Left kidney (tissue), 2 donors: ENCODE measurements around the gene ADIPOR2. TPM values are rescaled to one million over a fixed set of nuclear protein-coding genes. Genes with fewer than 3 reads are reported as not detected.
"Not testable (repeated sequence)": the region's sequence is repeated elsewhere in the genome, so short reads cannot be mapped to it uniquely, and the experiment has no call there.

Experiments
- DNase-seq: peaks from one replicate; pipeline ENCODE4 v3.0.0-alpha.2; 2013
- polyA plus RNA-seq: library from polyadenylated mRNA; unstranded; fragments of 120-200 nt; gene quantifications from one replicate; pipeline ENCODE4 v1.2.1, GENCODE V29; 2013; ENCODE audit not compliant: insufficient read length

Gene ADIPOR2
- polyA plus RNA-seq, 1 donor: 49.2 TPM

GRCh38 chr12:1662761-1663439 is 28.0 kb upstream of the ADIPOR2 start:
- DNase-seq: peak; percentile 49

DNA sequence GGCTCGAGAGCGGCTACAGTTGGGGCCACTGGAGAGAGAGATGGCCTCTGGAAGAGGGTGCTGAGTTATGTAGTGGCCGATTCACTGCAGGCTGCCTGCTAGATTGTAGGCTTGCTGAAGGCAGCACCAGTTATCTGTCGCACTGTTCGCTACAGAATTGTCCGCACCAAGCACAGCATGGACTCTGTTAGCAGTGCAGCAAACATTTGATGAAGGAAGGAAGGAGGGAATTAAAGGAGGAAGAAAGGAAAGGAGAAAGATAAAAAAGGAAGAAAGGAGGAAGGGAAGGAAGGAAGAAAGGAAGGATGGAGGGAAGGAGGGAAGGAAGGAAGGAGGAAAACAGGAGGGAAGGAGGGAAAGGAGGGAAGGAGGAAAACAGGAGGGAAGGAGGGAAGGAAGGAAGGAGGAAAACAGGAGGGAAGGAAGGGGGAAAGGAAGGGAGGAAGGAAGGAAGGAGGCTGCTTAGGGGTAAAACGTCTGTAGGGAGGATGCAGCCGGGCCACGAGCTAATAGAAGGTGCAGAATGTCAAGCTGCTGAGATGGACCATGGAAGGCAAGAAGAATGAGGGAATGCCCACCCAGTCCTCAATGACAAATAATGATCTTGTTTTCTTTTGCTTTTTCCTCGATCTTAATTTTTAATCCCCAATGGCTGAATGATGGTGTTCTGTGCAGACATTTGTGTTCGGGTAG is 27.3 kb upstream of the ADIPOR2 start:
- no peak for DNase-seq

- DNase-seq: no peak
These were observed 25.5 kb upstream of the ADIPOR2 start for GRCh38 chr12:1665366-1665765.

- DNase-seq: no peak
These were observed 24.7 kb upstream of the ADIPOR2 start for GRCh38 chr12:1666215-1666614.

DNA sequence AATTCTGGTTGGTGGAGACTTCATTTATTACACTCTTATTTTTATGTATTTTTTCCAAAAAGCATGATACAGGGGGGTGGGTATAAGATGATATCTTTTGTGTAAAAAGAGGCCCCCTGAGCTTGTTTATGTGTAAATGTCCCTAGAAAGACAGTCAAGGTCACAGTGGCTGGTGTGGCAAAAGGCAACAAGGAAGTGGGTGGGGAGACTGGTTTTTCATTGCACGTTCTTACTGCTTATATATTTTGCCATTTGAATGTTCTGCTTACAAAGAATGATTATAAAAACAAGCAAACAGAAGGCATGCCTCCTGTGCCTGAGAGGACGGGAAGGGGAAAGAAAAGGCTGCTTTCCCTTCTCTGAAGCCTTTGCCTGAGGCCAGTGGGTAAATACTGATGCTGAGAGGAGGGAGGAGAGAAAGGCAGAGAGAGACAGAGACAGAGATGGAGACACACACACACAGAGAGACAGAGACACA is 24.1 kb upstream of the ADIPOR2 start:
- DNase-seq: no peak

GRCh38 chr12:1668833-1669543 is 21.9 kb upstream of the ADIPOR2 start:
- no peak for DNase-seq

DNA sequence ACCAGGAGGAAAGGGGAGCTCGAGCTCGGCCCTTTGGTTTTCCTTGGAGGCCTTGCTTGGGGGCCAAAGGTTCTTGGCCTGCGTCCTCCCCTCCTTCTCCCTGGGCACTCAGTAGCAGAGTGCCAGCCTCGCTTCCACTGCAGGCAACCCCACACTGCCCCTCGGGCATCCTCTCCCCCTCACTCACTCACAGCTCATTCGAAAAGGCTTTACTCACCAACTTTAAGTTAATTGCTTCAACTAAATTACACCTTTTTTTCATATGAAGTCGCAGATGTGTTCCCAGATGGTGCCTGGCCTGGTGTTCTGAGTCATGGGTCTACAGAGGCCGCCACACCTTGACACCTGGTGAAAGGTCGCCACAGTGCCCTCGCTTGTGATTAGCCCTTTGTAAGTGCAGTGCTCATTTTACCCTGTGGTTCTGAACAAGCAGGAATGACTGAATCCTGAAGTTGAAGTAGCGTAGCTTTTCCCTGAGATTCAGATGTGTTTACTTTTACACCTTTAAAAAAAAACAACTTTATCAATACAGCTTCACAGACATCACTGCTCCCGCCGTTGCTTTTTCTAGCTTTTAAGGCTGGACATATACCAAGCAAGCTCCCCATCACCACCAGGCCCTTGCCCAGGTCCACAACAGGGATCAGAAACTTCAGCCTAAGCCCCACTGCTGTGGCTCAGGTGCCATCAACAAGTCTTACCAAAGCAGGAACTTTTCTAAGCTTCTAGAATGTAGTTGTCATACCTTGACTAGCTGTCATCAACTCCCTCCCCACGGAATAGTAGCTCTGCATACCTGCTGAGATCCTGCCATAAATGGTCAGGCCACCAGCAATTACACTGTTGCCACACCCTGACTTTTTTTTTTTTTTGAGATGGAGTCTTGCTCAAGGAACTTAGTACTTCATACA is 20.3 kb upstream of the ADIPOR2 start:
- no peak for DNase-seq

DNA sequence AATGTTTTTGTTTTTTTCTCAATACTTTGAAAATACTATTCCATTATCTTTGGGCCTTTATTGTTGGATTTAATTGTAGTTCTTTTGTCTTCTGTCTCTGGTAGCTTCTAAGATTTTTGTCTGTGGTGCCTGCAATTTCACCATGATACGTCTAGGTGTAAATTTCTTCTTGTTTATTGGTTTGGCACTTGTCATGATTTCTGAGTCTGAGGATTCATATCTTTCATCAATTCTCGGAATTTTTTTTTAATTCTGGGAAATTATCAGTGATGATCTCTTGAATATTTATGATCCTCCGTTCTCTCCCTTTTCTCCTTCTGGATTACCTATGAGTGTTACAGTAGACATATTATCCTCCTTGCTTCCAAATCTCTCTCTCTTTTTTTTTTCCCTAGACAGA is 14.8 kb upstream of the ADIPOR2 start:
- DNase-seq: no peak

GRCh38 chr12:1680804-1681492 is 9.9 kb upstream of the ADIPOR2 start:
- DNase-seq: no peak

DNA sequence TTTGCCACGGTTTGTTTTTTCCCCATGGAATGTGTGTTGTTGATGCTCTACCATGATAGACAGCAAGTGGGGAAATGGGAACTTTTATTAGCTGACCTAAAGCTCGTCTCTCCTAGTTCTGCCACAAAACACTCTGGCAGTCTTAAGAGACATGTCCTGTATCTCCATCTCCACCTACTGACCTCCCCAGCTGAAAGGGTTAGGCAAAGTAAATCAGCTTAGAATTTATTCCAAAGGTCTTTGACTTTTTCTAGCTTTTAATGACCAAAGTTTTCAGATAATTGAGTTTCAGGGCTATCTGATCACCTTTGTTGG is 9.4 kb upstream of the ADIPOR2 start:
- DNase-seq: no peak

DNA sequence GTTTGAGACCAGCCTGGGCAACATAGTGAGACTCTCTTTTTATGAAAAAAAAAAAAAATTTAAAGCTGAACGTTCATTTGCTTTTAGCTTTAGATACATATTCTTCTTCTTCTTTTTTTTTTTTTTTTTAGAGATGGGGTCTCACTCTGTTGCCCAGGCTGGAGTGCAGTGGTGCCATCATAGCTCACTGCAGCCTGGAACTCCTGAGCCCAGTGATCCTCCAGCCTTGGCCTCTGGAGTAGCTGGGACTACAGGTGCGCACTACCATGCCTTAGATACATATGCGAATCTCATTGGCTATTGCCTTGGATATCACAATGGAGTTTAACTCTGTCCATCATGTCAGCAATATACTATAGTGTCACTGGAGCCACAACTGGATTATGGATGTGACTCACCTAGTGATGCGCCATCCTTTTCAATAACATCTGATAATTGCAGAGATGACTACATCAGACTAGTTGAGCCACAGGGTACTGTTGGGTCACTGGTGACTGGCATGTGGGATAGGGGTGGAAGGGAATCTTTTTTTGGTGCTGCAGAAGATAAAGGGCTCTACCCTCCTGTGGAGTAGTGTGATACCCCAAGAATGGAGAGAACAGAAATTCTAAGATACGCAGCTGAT is 2.7 kb upstream of the ADIPOR2 start:
- DNase-seq: no peak

DNA sequence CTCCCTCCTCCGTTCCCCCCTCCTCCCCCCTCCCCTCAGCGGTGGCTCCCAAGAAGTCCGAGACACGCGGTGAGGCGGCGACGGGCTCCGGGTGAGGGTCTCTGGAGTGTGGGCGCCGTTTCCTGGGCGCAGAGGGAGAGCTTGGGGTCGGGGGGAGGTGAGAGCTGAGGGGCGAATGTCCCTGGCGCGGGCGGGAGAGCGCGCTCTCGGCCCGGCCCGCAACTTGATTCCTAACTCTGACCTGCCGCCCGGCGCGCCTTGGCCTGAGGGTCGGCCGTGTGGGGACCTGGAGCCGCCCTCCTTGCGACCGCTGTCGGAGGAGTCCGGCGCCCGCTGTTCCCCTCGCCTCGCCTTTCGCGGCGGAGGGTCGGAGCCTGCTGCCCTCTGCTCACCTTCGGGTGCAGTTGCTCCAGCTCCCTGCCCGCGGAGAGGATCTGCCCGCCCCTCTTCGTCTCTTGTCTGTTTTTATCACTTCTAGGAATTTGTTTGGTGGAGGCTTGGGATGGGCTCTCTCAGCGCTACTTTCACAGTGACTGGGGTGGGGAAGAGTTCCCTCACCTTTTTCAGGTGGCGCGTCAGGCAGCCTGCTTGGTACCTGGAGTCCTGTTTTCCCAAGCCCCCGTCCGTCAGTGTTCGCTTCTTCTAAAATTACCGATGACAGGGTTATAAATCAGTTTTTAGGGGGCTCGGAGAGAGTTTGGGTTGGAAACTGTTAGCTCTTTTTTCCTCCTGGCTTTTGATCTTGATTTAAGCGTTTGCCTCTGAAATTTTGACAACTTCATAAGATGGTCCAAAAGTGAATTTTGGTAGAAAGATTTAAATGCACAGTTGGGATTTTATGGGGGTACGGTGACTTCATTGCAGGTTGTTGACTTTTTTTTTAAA is 495 bp downstream of the ADIPOR2 start:
- DNase-seq: peak; percentile 59

DNA sequence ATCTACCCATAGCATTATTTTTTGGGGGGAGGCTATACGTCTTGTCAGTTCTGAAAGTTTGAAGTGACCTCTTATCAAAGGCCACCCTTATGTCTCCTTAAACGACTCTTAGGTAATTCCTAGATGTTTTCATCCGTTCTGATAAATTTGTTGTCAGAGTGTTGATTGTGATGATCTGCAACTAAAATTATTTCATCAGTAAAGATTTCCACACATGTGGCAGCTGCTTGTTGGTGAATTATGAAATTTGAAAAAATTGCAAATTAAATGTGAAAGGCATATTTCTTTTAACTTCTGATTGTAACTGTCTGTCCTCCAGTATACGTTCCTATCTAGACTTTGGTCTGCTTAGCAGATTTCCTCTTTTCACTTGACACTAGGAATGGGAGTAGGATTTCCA is 1.4 kb downstream of the ADIPOR2 start:
- no peak for DNase-seq

DNA sequence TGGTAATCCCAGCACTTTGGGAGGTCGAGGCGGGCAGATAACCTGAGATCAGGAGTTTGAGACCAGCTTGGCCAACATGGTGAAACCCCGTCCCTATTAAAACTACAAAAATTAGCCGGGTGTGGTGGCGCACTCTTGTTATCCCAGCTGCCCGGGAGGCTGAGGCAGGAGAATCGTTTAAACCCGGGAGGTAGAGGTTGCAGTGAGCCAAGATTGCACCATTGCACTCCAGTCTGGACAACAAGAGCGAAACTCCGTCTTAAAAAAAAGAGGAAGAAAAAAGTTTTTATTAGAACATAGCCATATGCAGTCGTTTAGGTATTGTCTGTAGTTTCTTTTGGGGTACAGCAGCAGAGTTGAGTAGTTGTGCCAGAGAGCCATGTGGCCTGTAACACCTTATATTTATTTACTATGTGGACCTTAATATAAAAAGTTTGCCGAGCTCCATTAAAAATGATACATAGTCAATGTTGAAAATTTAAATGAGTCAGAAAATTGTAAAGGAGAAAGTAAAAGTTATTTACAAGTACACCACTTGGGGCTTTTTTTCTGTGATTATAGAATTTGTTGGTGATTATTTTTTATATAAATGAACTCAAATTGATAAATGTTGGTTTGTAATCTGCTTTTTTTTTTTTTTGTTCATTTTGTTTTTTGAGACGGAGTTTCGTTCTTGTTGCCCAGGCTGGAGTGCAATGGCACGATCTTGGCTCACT is 2.2 kb downstream of the ADIPOR2 start:
- no peak for DNase-seq

DNA sequence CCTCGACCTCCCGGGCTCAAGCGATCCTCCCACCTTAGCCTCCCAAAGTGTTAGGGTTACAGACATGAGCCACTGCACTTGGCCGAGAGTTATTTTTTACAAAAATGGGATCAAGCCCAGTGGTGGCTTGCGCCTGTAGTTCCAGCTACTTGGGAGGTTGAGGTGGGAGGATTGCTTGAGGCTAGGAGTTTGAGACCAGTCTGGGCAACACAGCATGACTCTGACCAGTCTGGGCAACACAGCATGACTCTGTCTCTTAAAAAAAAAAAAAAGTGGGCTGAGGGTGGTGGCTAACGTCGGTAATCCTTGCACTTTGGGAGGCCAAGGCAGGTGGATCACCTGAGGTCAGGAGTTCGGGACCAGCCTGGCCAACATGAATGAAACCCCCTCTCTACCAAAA is 4.2 kb downstream of the ADIPOR2 start:
- DNase-seq: not testable (repeated sequence)

DNA sequence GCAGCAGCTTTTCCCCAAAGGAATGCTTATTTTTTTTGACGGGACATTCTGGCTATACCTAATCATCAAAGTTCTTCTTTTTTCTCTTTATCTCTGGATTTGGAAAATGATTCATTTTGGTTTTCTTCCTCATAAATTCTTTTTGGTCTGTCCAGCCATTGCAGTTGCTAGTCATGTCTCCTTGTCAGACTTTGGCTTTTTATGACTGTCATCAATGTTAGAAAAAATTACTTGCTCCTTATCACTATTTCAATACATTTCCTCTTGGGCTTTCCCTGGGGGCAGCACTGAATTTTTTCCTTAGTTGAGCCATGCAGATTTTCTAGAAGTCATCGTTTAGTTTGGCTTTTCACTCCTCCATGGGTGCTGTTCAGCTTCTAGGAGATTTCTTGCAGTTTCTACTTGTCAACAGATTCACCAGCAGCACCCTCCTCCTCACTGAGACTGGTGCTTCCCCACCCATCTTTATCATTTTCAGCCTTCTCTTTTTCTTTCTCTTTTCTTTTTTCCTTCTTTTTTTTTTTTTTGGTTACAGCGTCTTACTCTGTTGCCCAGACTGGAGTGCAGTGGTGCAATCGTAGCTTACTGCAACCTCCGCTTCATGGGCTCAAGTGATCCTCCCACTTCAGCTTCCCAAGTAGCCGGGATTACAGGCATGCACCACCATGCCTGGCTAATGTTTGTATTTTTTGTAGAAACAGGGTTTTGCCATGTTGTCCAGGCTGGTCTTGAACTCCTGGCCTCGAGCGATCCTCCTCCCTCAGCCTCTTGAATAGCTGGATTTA is 5.2 kb downstream of the ADIPOR2 start:
- no peak for DNase-seq

- no peak for DNase-seq
These were observed 5.9 kb downstream of the ADIPOR2 start for GRCh38 chr12:1696800-1697199.

DNA sequence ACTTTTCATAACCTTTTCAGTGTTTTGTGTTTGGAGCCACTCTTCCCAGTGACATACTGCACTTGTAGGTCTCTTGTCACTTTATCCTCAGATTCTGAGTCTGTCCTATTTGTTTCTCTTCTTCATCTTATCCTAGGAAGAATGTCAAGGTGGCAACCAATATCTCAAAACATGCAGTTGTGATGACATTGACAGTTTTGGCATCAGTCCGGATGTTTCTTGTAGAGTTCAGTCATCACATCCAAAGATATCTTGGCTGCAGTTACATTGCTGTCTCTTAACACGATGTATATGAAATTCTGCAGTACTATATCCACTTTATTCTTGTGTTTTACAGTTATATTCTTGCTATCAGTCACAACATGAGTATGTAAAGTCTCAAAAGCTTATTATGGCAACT is 6.4 kb downstream of the ADIPOR2 start:
- no peak for DNase-seq

- no peak for DNase-seq
These were observed 7.8 kb downstream of the ADIPOR2 start for GRCh38 chr12:1698720-1699119.
